ENCODE results near the gene NPHP1.
"Not testable (repeated sequence)": the region's sequence is repeated elsewhere in the genome, so short reads cannot be mapped to it uniquely, and the experiment has no call there.

The NPHP1 gene

DNA sequence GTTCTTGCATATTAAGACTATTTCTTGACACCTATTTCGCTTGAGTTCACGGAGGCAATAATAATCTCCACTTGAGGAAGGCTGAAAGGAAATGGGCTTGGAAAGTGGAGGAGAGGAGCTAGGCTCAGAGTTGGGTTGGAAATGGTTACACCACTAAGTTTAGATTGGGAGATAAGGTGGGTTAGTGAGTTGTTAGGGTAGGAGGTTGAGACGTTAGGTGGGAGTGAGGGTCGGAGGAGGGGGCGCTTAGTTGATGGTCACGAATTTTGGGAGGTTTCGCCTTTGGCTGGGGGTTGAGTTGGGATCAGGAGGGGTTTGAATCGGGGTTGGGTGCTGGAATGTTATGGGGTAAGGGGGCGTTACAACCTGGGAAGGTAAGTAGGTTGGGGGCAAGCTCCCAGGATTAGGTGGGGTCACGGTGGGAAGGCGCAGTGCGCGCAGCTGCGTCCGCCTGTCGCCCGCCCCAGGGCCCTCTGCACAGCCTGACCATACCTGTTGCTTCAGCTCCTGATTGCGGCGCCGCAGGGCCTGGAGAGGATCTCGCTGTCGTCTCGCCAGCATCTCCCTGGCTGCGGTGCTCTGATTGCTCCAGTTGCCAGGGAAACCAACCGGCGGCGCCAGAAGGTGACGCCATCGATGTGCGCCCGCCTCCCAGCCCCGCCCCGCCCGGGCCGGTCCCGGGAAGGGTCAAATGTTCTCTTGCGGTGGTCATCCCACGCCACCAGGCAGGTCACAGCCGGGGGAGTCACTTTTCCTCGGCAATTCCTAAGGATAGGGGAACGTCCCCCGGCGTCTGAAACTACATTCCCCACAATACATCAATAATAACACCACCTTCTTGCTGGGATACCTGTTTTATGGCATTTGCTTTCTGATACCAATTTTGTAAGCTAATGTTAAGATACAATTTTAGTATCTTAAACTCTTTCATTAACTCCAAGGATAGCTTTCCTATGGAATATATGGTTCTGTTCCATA, at the start of gene NPHP1:
TSS of gene NPHP1 (minus strand) at position 606 of the 978 bp plus-strand sequence. CDS start at position 561, 45 bp downstream.
- DNase-seq = peak; percentile 82

GRCh38 chr2:110248081-110248795, 43.4 kb upstream of the NPHP1 start:
- not testable (repeated sequence) for DNase-seq

- DNase-seq = not testable (repeated sequence)
Observed at GRCh38 chr2:110245488-110246435, 40.9 kb upstream of the NPHP1 start.

DNA sequence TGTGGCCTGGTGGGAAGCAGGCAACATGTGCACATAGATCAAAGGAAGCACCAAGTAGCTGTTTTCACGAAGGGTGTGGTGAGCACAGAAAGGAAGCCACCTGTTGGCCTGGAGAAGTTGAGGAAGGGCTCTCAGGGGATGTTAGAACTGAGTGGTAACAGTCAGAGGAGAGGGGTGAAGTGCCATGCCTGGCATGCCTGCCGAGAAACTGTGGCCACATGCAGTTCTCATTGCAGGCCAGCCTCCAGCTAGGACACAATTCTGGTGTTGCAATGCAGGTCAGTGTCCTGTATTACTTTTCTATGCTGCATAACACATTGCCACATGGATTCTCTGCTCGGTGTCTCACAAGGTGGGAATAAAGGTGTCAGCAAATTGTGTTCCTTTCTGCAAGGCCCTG, 38.5 kb upstream of the NPHP1 start:
- DNase-seq = not testable (repeated sequence)

DNA sequence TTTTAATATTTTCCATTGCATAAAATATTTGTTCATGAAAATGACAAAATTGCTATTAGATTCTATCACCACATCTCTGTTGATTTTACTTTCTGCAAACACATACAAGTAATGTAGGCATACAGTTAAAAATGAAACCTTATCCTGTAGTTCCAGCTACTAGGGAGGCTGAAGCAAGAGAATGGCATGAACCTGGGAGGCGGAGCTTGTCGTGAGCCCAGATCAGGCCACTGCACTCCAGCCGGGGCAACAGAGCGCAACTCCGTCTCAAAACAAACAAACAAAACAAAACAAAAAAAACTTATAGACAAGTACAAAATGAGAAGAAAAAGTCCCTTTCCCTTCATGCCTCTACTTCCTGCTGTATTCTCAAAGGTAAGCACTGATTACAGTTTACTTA, 29.7 kb upstream of the NPHP1 start:
- not testable (repeated sequence) for DNase-seq

DNA sequence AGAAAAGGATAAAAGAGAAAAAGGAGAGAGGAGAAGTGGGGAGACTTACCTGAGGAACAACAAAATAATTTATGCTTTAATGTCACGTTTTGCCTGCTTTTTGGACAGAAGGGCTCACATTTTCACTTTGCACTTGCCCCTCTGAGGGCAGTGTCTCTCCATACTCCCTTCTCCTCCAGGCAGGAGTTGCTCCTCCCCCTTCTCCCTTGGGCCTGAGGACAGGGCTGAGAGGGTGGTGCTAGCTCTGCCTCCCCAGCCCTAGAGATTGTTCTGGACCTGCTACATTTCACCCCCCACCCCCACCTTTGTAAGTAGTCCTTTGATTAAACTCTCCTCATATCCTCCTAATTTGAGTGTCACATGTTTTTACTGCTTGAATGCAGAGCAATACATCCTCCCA, 25.1 kb upstream of the NPHP1 start:
- DNase-seq = not testable (repeated sequence)

GRCh38 chr2:110222626-110223025, 17.8 kb upstream of the NPHP1 start:
- not testable (repeated sequence) for DNase-seq

DNA sequence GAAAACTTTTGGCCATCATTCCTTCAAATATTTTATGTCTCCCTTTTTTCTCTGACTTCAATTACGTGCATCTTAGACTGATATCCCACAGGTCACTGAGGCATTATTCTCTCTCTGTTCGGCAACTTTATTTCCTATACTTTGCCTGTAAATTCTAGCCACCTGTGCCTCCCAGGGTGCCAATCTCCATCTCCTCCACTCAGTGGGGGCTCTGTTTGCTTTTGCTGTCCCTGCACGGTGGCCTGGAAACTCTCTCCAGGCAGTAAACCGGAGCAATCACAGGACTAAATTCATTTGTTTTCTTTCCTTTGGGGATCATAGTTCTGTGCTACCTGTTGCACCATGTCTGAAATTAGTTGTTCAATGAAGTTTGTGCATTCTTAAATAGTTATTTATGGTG, 17.1 kb upstream of the NPHP1 start:
- DNase-seq = no peak

GRCh38 chr2:110220190-110220564, 15.4 kb upstream of the NPHP1 start:
- DNase-seq = no peak

GRCh38 chr2:110219496-110220189, 14.8 kb upstream of the NPHP1 start:
- DNase-seq = no peak

GRCh38 chr2:110218889-110219288, 14.1 kb upstream of the NPHP1 start:
- not testable (repeated sequence) for DNase-seq

- DNase-seq = no peak
Observed at GRCh38 chr2:110216803-110217202, 12.0 kb upstream of the NPHP1 start.

DNA sequence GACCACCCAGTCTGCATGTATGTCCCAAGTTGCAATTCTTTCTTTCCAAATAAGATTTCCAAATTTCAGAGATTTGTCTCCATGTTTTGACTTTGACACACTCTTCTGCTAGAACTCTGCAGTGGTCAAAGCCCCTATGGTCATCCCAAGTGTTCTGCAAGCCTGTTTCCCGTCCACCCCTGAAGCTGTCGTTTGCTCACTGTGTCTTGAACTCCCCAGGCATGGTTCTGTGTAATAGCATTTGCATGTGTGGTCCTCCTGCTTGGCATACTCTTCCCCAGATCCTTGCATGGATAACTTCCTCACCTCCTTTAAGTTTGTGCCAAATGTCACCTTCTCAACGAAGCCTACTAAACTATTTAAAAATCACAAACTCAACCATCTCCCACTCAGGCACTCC, 11.4 kb upstream of the NPHP1 start:
- no peak for DNase-seq

- DNase-seq = no peak
Observed at GRCh38 chr2:110215566-110216158, 10.8 kb upstream of the NPHP1 start.

GRCh38 chr2:110215091-110215490, 10.3 kb upstream of the NPHP1 start:
- DNase-seq = no peak

GRCh38 chr2:110213522-110213921, 8.7 kb upstream of the NPHP1 start:
- DNase-seq = not testable (repeated sequence)

- peak; percentile 72 for DNase-seq
Observed at GRCh38 chr2:110211938-110212858, 7.4 kb upstream of the NPHP1 start, which contains the start of gene MTLN. MTLN (minus strand) TSS chr2:110212547; CDS start chr2:110212525, 22 bp downstream.

- DNase-seq = no peak
Observed at GRCh38 chr2:110205660-110206455, 1.0 kb upstream of the NPHP1 start.

DNA sequence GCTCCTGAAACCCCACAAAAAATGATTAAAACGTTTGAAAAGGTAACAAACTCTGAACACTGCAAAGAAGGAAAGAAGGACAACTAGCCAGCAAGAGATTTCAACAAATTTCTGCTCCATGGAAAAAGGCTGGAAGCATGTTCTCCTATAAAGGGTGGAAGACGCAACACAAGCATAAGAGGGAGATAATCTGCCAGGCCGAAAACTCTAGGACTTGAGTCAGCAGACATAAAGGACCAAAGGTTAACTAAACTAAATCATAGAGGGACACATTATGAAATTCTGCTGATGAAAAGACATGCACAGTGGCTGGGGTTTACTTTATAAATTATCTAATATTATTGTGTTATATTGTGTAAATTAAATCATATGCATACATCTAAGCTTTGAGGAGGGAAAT, 6.8 kb downstream of the NPHP1 start:
- DNase-seq = no peak
